Keratinocyte (primary cell): ENCODE data around the gene SLC6A2. TPM values are rescaled to one million over a fixed set of nuclear protein-coding genes. Genes with fewer than 3 reads are reported as not detected.
"Not testable (repeated sequence)": the region's sequence is repeated elsewhere in the genome, so short reads cannot be mapped to it uniquely, and the experiment has no call there.

Experiments used
- DNase-seq: peaks from one replicate; pipeline ENCODE4 v3.0.0-alpha.2; 2011; ENCODE audit warnings: low read depth, missing footprints, low spot score
- FAIRE-seq: peaks from 2 replicates; lab custom pipeline; 2011; peaks lifted over from hg19 to GRCh38; lab: Jason Lieb, UNC
- H2AFZ ChIP-seq: 2 replicates; pipeline ENCODE4 v1.6.0; 2012; ENCODE audit warnings: low read length, control low read depth, inconsistent platforms; ENCODE audit not compliant: control insufficient read depth
- H3K27ac ChIP-seq: 2 replicates; pipeline ENCODE4 v1.5.1; 2011; ENCODE audit warnings: low read length; ENCODE audit not compliant: control insufficient read depth, insufficient read depth
- H3K27me3 ChIP-seq: 3 replicates; pipeline ENCODE4 v1.6.0; 2011; ENCODE audit warnings: low read length; ENCODE audit not compliant: control insufficient read depth, insufficient read depth; ENCODE audit errors: extremely low read depth
- H3K36me3 ChIP-seq, 2 experiments: 2 replicates in 1 of 2; 3 replicates in 1 of 2; pipeline ENCODE4 v1.5.1; 2011; ENCODE audit warnings: low read length in 2 of 2, mild to moderate bottlenecking in 1 of 2; ENCODE audit not compliant: control insufficient read depth in 2 of 2, insufficient read depth in 2 of 2; ENCODE audit errors: extremely low read depth in 1 of 2
- H3K4me1 ChIP-seq: 3 replicates; pipeline ENCODE4 v1.5.1; 2011; ENCODE audit warnings: low read length; ENCODE audit not compliant: control insufficient read depth, insufficient read depth; ENCODE audit errors: extremely low read depth
- H3K4me2 ChIP-seq: 3 replicates; pipeline ENCODE4 v1.6.0; 2011; ENCODE audit warnings: low read depth, low read length; ENCODE audit not compliant: control insufficient read depth, insufficient read depth; ENCODE audit errors: extremely low read depth
- H3K4me3 ChIP-seq, 3 experiments: fragments of 200-600 bp in 1 of 3; sonication (generic) in 1 of 3; 2 replicates in 2 of 3; 3 replicates in 1 of 3; pipeline ENCODE4 v1.5.1; 2011 to 2016; ENCODE audit warnings: low read length in 3 of 3, mild to moderate bottlenecking in 3 of 3, control low read depth in 2 of 3, inconsistent platforms in 1 of 3, low read depth in 1 of 3, mixed read lengths in 1 of 3, mixed run types in 1 of 3, moderate library complexity in 1 of 3; ENCODE audit not compliant: control insufficient read depth in 2 of 3, insufficient read depth in 2 of 3; ENCODE audit errors: extremely low read depth in 1 of 3
- H3K79me2 ChIP-seq: 2 replicates; pipeline ENCODE4 v1.6.0; 2012; ENCODE audit warnings: low read length; ENCODE audit not compliant: control insufficient read depth, insufficient read depth
- H3K9ac ChIP-seq: 3 replicates; pipeline ENCODE4 v1.6.0; 2011; ENCODE audit warnings: low read length; ENCODE audit not compliant: control insufficient read depth, insufficient read depth; ENCODE audit errors: extremely low read depth
- H3K9me1 ChIP-seq: 3 replicates; pipeline ENCODE4 v1.6.0; 2011; ENCODE audit warnings: low read length; ENCODE audit not compliant: control insufficient read depth, insufficient read depth; ENCODE audit errors: extremely low read depth
- H3K9me3 ChIP-seq: 2 replicates; pipeline ENCODE4 v1.5.1; 2012; ENCODE audit warnings: low read depth, low read length; ENCODE audit not compliant: control insufficient read depth
- H4K20me1 ChIP-seq: 3 replicates; pipeline ENCODE4 v1.6.0; 2011; ENCODE audit warnings: low read length; ENCODE audit not compliant: control insufficient read depth, insufficient read depth; ENCODE audit errors: extremely low read depth
- CTCF ChIP-seq, 3 experiments: IDR thresholded peaks in 1 of 3; conservative IDR thresholded peaks in 1 of 3; optimal IDR thresholded peaks in 1 of 3; 2 replicates in 2 of 3; 3 replicates in 1 of 3; pipeline versions ENCODE3 to v1.5.1; 2011; ENCODE audit warnings: low read length in 3 of 3, mild to moderate bottlenecking in 3 of 3, moderate library complexity in 2 of 3, control low read depth in 1 of 3, inconsistent platforms in 1 of 3; ENCODE audit not compliant: insufficient read depth in 2 of 3; ENCODE audit errors: extremely low read depth in 1 of 3
- EZH2 ChIP-seq: IDR thresholded peaks from one replicate; pipeline ENCODE4 v1.6.1; 2012; ENCODE audit warnings: inconsistent platforms, mild to moderate bottlenecking, low read length, moderate library complexity
- dilution Hi-C: fragments of 300-500 bp; cut with MboI; formaldehyde crosslinking; loops from one replicate; pipeline ENCODE4 v1.7.0; 2020; ENCODE audit warnings: low sequenced_read_pairs; ENCODE audit not compliant: extremely low pct_ligation_motif_present
- polyA plus RNA-seq, 5 experiments: library from polyadenylated mRNA; depleted of rRNA in 3 of 5; stranded (reverse) in 3 of 5; stranded (forward) in 1 of 5; unstranded in 1 of 5; fragments of >200 nt; gene quantifications; 1 replicate in 1 of 5; 2 replicates in 3 of 5; 3 replicates in 1 of 5; pipeline versions ENCODE4 v1.2.1 to v1.2.3, GENCODE V29; 2011 to 2012; ENCODE audit warnings: missing spikeins in 2 of 5, low read depth in 1 of 5, low replicate concordance in 1 of 5

Gene SLC6A2
- polyA plus RNA-seq, 1 donor (not counting 4 experiments of a cell fraction or from before 2014, with no cell fraction given): 0.20 TPM

- Histone ChIP-seq H4K20me1 (no peaks in the 10 kb centered on the region), H3K4me3 (no peak overlapping the region), H3K4me1 (no peaks in the 10 kb centered on the region), H3K4me2 (no peak overlapping the region), H3K36me3 (no peaks in the 10 kb centered on the region), H2AFZ (no peak overlapping the region), H3K9me3 (no peaks in the 10 kb centered on the region), H3K27ac (no peak overlapping the region), H3K27me3 (no peaks in the 10 kb centered on the region), H3K79me2 (no peaks in the 10 kb centered on the region), H3K9ac (no peak overlapping the region), H3K9me1 (no peaks in the 10 kb centered on the region)
- FAIRE-seq (no peak), DNase-seq (no peak)
- TF ChIP-seq EZH2 (no peak), CTCF (optimal IDR thresholded peaks at IDR 0.05 in 1 of 3, IDR thresholded peaks at IDR 0.05 in 1 of 3, conservative IDR thresholded peaks at IDR 0.05 in 1 of 3; ENCODE audit: extremely low read depth in 1 of 3, insufficient read depth in 2 of 3, low read length in 3 of 3) (no peak)
- dilution Hi-C loops: no loop called here
Measured at GRCh38 chr16:55615071-55615470, 40.7 kb upstream of the SLC6A2 start.

- H3K9ac ChIP-seq, dilution Hi-C loops, H3K4me3 ChIP-seq, H3K27ac ChIP-seq, H3K9me1 ChIP-seq, H4K20me1 ChIP-seq, DNase-seq, FAIRE-seq, H3K4me1 ChIP-seq, H3K9me3 ChIP-seq, H3K79me2 ChIP-seq, H3K27me3 ChIP-seq, H3K4me2 ChIP-seq, H2AFZ ChIP-seq, H3K36me3 ChIP-seq: not testable (repeated sequence)
Measured at GRCh38 chr16:55615670-55616069, 40.1 kb upstream of the SLC6A2 start.

GRCh38 chr16:55621771-55622170 is 34.0 kb upstream of the SLC6A2 start:
- Histone ChIP-seq H3K36me3 (no peaks in the 10 kb centered on the region), H3K27ac (no peak overlapping the region), H3K9me1 (peaks cover 2% of the 10 kb centered on the region), H3K79me2 (no peaks in the 10 kb centered on the region), H3K9ac (no peak overlapping the region), H3K4me2 (no peak overlapping the region), H3K4me3 (no peak overlapping the region), H3K4me1 (no peaks in the 10 kb centered on the region), H2AFZ (no peak overlapping the region), H3K27me3 (no peaks in the 10 kb centered on the region), H3K9me3 (no peaks in the 10 kb centered on the region), H4K20me1 (no peaks in the 10 kb centered on the region)
- DNase-seq (no peak), FAIRE-seq (no peak)
- no peak for TF ChIP-seq EZH2
- no peak for TF ChIP-seq CTCF (optimal IDR thresholded peaks at IDR 0.05 in 1 of 3, IDR thresholded peaks at IDR 0.05 in 1 of 3, conservative IDR thresholded peaks at IDR 0.05 in 1 of 3; ENCODE audit: extremely low read depth in 1 of 3, insufficient read depth in 2 of 3, low read length in 3 of 3)
- dilution Hi-C loops: no loop called here
